Gastroesophageal sphincter (tissue), 4 donors: ENCODE data around the gene BUD31. TPM values are rescaled to one million over a fixed set of nuclear protein-coding genes. Genes with fewer than 3 reads are reported as not detected.

Source experiments
- ATAC-seq: fragments of 150-250 bp; one replicate; pipeline ENCODE4 v1.9.1; 2016; ENCODE audit warnings: mild to moderate bottlenecking, moderate library complexity
- H3K27ac ChIP-seq, 4 donors: fragments of 200-600 bp; sonication (generic) in 3 of 4; 1 replicate in 3 of 4; 2 replicates in 1 of 4; pipeline ENCODE4 v1.5.1; 2016 to 2019
- H3K27me3 ChIP-seq: fragments of 200-600 bp; sonication (generic); one replicate; pipeline ENCODE4 v1.5.1; 2019
- H3K36me3 ChIP-seq, 2 donors: fragments of 200-600 bp; sonication (generic); one replicate each; pipeline ENCODE4 v1.5.1; 2019; ENCODE audit warnings: control low read depth in 1 of 2
- H3K4me1 ChIP-seq, 3 donors: fragments of 200-600 bp; sonication (generic); 1 replicate in 2 of 3; 2 replicates in 1 of 3; pipeline ENCODE4 v1.5.1; 2016 to 2019; ENCODE audit warnings: control low read depth in 2 of 3
- H3K4me3 ChIP-seq, 2 donors: fragments of 200-600 bp; sonication (generic); one replicate each; pipeline ENCODE4 v1.5.1; 2019; ENCODE audit warnings: mild to moderate bottlenecking in 1 of 2, moderate library complexity in 1 of 2
- H3K9me3 ChIP-seq, 3 donors: fragments of 200-600 bp; sonication (generic); one replicate each; pipeline ENCODE4 v1.5.1; 2017 to 2019; ENCODE audit warnings: control low read depth in 2 of 3
- CTCF ChIP-seq, 4 experiments: fragments of 200-600 bp in 2 of 4; fragments of 450-650 bp in 2 of 4; sonication (generic) in 1 of 4; IDR thresholded peaks; one replicate each; pipeline ENCODE4 v1.5.1; 2017 to 2019; ENCODE audit warnings: antibody characterized with exemption in 4 of 4, mild to moderate bottlenecking in 2 of 4, moderate library complexity in 2 of 4
- EP300 ChIP-seq: sonication (generic); formaldehyde crosslinking; IDR thresholded peaks from one replicate; pipeline ENCODE4 v1.6.1; 2017; ENCODE audit warnings: antibody characterized with exemption, mild to moderate bottlenecking
- POLR2A ChIP-seq, 2 donors: fragments of 450-650 bp; IDR thresholded peaks; one replicate each; pipeline ENCODE4 v1.6.1; 2017; ENCODE audit warnings: antibody characterized with exemption in 2 of 2, mild to moderate bottlenecking in 2 of 2, moderate library complexity in 1 of 2
- POLR2AphosphoS5 ChIP-seq: sonication (generic); formaldehyde crosslinking; IDR thresholded peaks from one replicate; pipeline ENCODE4 v1.6.1; 2017; ENCODE audit warnings: antibody characterized with exemption
- WGBS, 2 donors: methylation state at CpG; one replicate each; pipeline ENCODE4 v1.1.5; 2018; ENCODE audit warnings: low coverage in 1 of 2; 5-methylcytosine and 5-hydroxymethylcytosine counted together
- total RNA-seq, 4 donors: library from RNA; depleted of rRNA; stranded (reverse); fragments of >200 nt; gene quantifications; one replicate each; pipeline ENCODE4 v1.1.0, GENCODE V29; 2016

The BUD31 gene
- total RNA-seq, 4 donors from 2014 or later, result 47.3 to 73.4 (median 70.0) TPM

GRCh38 chr7:99392046-99392445, 16.7 kb upstream of the BUD31 start:
- TF ChIP-seq POLR2AphosphoS5, result no peak
- no peak for TF ChIP-seq EP300
- no peak for TF ChIP-seq POLR2A (IDR thresholded peaks at IDR 0.05)
- TF ChIP-seq CTCF (IDR thresholded peaks at IDR 0.05), result no peak
- H3K4me3 ChIP-seq, result peak overlapping the region in 1 of 2 donors; percentile 69
- H3K36me3 ChIP-seq, result peaks cover 0 to 83% of the 10 kb centered on the region in 2 donors
- no peak for ATAC-seq
- no peaks in the 10 kb centered on the region for H3K27me3 ChIP-seq
- peak overlapping the region in 3 of 4 donors; percentile 78 to 84 (median 82) for H3K27ac ChIP-seq
- H3K4me1 ChIP-seq, result peaks cover 0 to 25% (median 6%) of the 10 kb centered on the region in 3 donors
- no peaks in the 10 kb centered on the region for H3K9me3 ChIP-seq
- WGBS, 2 donors, result 81 to 90% methylated on average over 2 to 4 of the region's 8 CpGs

DNA sequence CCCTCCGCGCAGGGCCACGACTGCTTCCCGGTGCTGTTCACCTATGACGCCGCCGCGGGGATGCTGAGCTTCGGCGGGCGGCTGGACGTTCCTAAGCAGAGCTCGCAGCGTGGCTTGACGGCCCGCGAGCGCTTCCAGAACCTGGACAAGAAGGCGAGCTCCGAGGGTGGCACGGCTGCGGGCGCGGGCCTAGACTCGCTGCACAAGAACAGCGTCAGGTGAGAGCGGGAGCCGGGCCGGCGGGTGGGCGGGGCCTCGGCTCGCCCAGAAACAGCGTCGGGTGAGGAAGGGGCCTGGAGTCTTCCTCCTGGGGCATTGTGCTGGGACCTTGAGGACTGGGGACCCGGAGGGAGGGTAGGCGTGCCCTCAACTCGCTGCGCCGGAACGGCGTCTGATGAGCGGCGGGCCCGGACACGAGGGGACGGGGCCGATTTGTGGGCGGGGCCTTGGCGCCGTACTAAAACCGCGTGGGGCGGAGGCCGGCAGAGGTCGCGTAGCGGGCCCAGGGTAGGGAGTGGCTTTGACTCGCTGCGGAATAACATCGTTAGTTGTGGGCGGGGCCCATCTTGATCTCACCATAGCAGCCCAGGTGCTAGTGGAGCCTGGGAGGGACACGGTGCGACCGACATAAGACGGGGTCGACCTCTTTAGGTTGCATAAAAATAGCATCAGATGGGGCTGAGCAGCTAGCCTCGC, 16.0 kb upstream of the BUD31 start:
- ATAC-seq, result peak; percentile 90
- H3K4me1 ChIP-seq, result peaks cover 0 to 25% (median 6%) of the 10 kb centered on the region in 3 donors
- WGBS, 2 donors, result no CpG with 5 or more reads among the region's 68 CpGs
- H3K9me3 ChIP-seq, result no peaks in the 10 kb centered on the region
- peak overlapping the region; percentile 37 to 69 for H3K4me3 ChIP-seq
- H3K36me3 ChIP-seq, result peaks cover 0 to 83% of the 10 kb centered on the region in 2 donors
- H3K27ac ChIP-seq, result peak overlapping the region in 3 of 4 donors; percentile 78 to 84 (median 82)
- no peak for TF ChIP-seq EP300
- TF ChIP-seq POLR2AphosphoS5, result peak; percentile 60
- no peaks in the 10 kb centered on the region for H3K27me3 ChIP-seq

GRCh38 chr7:99393355-99394187, 15.2 kb upstream of the BUD31 start:
- TF ChIP-seq CTCF (IDR thresholded peaks at IDR 0.05), result no peak
- no peak for TF ChIP-seq POLR2A (IDR thresholded peaks at IDR 0.05)
- Histone ChIP-seq H3K36me3 (peaks cover 0 to 83% of the 10 kb centered on the region in 2 donors), H3K27ac (peak overlapping the region in 3 of 4 donors; percentile 78 to 84 (median 82)), H3K9me3 (no peaks in the 10 kb centered on the region), H3K27me3 (no peaks in the 10 kb centered on the region), H3K4me1 (peaks cover 0 to 25% (median 6%) of the 10 kb centered on the region in 3 donors), H3K4me3 (peak overlapping the region; percentile 37 to 69)
- 40 to 100% methylated on average over 5 to 13 of the region's 30 CpGs for WGBS, 2 donors
- ATAC-seq, result peak; percentile 62

- TF ChIP-seq POLR2AphosphoS5, result no peak
- TF ChIP-seq CTCF (IDR thresholded peaks at IDR 0.05), result no peak
- no peak for TF ChIP-seq POLR2A (IDR thresholded peaks at IDR 0.05)
- no peak for TF ChIP-seq EP300
- Histone ChIP-seq H3K9me3 (no peaks in the 10 kb centered on the region), H3K27ac (peak overlapping the region in 2 of 4 donors; percentile 78 to 82), H3K36me3 (peaks cover 0 to 83% of the 10 kb centered on the region in 2 donors), H3K4me3 (no peak overlapping the region), H3K27me3 (no peaks in the 10 kb centered on the region), H3K4me1 (peaks cover 0 to 25% (median 6%) of the 10 kb centered on the region in 3 donors)
- WGBS, 2 donors, result 83% methylated on average over 1 of the region's 4 CpGs; no CpG with 5 or more reads in 1 of the 2 donors
- no peak for ATAC-seq
Measured at GRCh38 chr7:99394188-99394502, 14.6 kb upstream of the BUD31 start.

GRCh38 chr7:99395616-99396327, 13.0 kb upstream of the BUD31 start:
- Histone ChIP-seq H3K36me3 (peaks cover 0 to 83% of the 10 kb centered on the region in 2 donors), H3K27me3 (no peaks in the 10 kb centered on the region), H3K4me3 (no peak overlapping the region), H3K4me1 (peaks cover 0 to 25% (median 6%) of the 10 kb centered on the region in 3 donors), H3K9me3 (no peaks in the 10 kb centered on the region), H3K27ac (no peak overlapping the region)
- ATAC-seq, result no peak
- TF ChIP-seq EP300 (no peak), POLR2A (IDR thresholded peaks at IDR 0.05) (no peak), POLR2AphosphoS5 (no peak), CTCF (IDR thresholded peaks at IDR 0.05) (no peak)
- 55 to 80% methylated on average over 2 to 6 of the region's 14 CpGs for WGBS, 2 donors
